Suprapubic skin (tissue), 3 donors: ENCODE results near the gene AGFG2.

Source experiments
- CTCF ChIP-seq, 2 donors: fragments of 200-600 bp in 1 of 2; fragments of 450-650 bp in 1 of 2; sonication (generic) in 1 of 2; IDR thresholded peaks; one replicate each; pipeline ENCODE4 v1.5.1; 2016 to 2019; ENCODE audit warnings: antibody characterized with exemption in 2 of 2, mild to moderate bottlenecking in 1 of 2, moderate library complexity in 1 of 2
- POLR2A ChIP-seq, 2 donors: fragments of 450-650 bp; IDR thresholded peaks; one replicate each; pipeline ENCODE4 v1.6.1; 2017; ENCODE audit warnings: antibody characterized with exemption in 2 of 2, mild to moderate bottlenecking in 2 of 2, moderate library complexity in 2 of 2

GRCh38 chr7:100575206-100575631 is 36.2 kb downstream of the AGFG2 start:
- TF ChIP-seq POLR2A (IDR thresholded peaks at IDR 0.05) (no peak), CTCF (IDR thresholded peaks at IDR 0.05) (no peak)
